T-cell (primary cell): ENCODE data around the gene MDM4. TPM values are rescaled to one million over a fixed set of nuclear protein-coding genes. Genes with fewer than 3 reads are reported as not detected.

Experiments
- ATAC-seq, 4 experiments: fragments of 200-7000 bp in 3 of 4; fragments of 150-1000 bp in 1 of 4; cut with Tn5 transposase; replicated peaks in 1 of 4; 1 replicate in 3 of 4; 2 replicates in 1 of 4; pipeline ENCODE4 v1.10.0; 2021; ENCODE audit warnings: moderate library complexity in 3 of 4, mild to moderate bottlenecking in 2 of 4, moderate number of reproducible peaks in 1 of 4
- CTCF ChIA-PET, 2 donors: fragments of 300-600 bp; sonication (Branson Sonifier 250); formaldehyde crosslinking; loops; one replicate each; lab custom pipeline; 2022; ENCODE audit warnings: antibody characterized with exemption in 2 of 2; lab: Charles Lee
- POLR2A ChIA-PET, 2 donors: fragments of 300-600 bp; sonication (Branson Sonifier 250); formaldehyde crosslinking; loops; one replicate each; lab custom pipeline; 2022; ENCODE audit warnings: antibody characterized with exemption in 2 of 2; lab: Charles Lee
- DNase-seq, 35 experiments: peaks; one replicate each; pipeline versions ENCODE4 v3.0.0 to v3.0.0-alpha.2; 2013 to 2023
- H3K27ac ChIP-seq: one replicate; pipeline ENCODE4 v1.5.1; 2013; ENCODE audit warnings: low read length
- H3K27me3 ChIP-seq, 2 experiments: replicated peaks in 1 of 2; 1 replicate in 1 of 2; 2 replicates in 1 of 2; pipeline versions ENCODE4 v1.6.1 to v1.7.0; 2013; ENCODE audit warnings: low read length in 1 of 2, mixed read lengths in 1 of 2; ENCODE audit not compliant: control insufficient read depth in 2 of 2, insufficient read depth in 2 of 2; ENCODE audit errors: extremely low read depth in 1 of 2
- H3K36me3 ChIP-seq, 2 donors: 1 replicate in 1 of 2; 2 replicates in 1 of 2; pipeline versions ENCODE4 v1.6.1 to v1.7.0; 2013; ENCODE audit warnings: low read length in 1 of 2; ENCODE audit not compliant: control insufficient read depth in 2 of 2, insufficient read depth in 1 of 2; ENCODE audit errors: extremely low read depth in 1 of 2
- H3K4me1 ChIP-seq, 2 experiments: 1 replicate in 1 of 2; 2 replicates in 1 of 2; pipeline versions ENCODE4 v1.6.1 to v1.7.0; 2013; ENCODE audit warnings: low read length in 2 of 2, mixed read lengths in 1 of 2; ENCODE audit not compliant: insufficient read depth in 2 of 2, control insufficient read depth in 1 of 2; ENCODE audit errors: extremely low read depth in 1 of 2
- H3K4me3 ChIP-seq, 2 donors: 1 replicate in 1 of 2; 2 replicates in 1 of 2; pipeline versions ENCODE4 v1.5.1 to v1.7.0; 2013; ENCODE audit warnings: mild to moderate bottlenecking in 2 of 2, low read length in 1 of 2, moderate library complexity in 1 of 2; ENCODE audit not compliant: control insufficient read depth in 1 of 2; ENCODE audit errors: extremely low read depth in 1 of 2
- H3K9me3 ChIP-seq: 2 replicates; pipeline ENCODE4 v1.7.0; 2013
- H3K27ac Mint-ChIP-seq, 2 donors: one replicate each; pipeline ENCODE4 v1.8.0; 2020 to 2021; ENCODE audit warnings: mild to moderate bottlenecking in 2 of 2, mixed read lengths in 2 of 2
- H3K27me3 Mint-ChIP-seq, 2 donors: one replicate each; pipeline ENCODE4 v1.8.0; 2021 to 2022; ENCODE audit warnings: mixed read lengths in 2 of 2
- H3K36me3 Mint-ChIP-seq: one replicate; pipeline ENCODE4 v1.8.0; 2021; ENCODE audit warnings: mixed read lengths
- H3K4me1 Mint-ChIP-seq, 3 donors: one replicate each; pipeline ENCODE4 v1.8.0; 2020 to 2022; ENCODE audit warnings: mixed read lengths in 3 of 3, mild to moderate bottlenecking in 1 of 3
- H3K4me3 Mint-ChIP-seq, 3 donors: one replicate each; pipeline ENCODE4 v1.8.0; 2020 to 2022; ENCODE audit warnings: mild to moderate bottlenecking in 3 of 3, mixed read lengths in 3 of 3, moderate library complexity in 3 of 3
- H3K9me3 Mint-ChIP-seq, 3 donors: one replicate each; pipeline ENCODE4 v1.8.0; 2020 to 2022; ENCODE audit warnings: mixed read lengths in 3 of 3
- WGBS: methylation state at CpG from one replicate; pipeline ENCODE4 v1.1.5; 2013; ENCODE audit warnings: missing lambda C conversion rate; ENCODE audit not compliant: insufficient coverage; 5-methylcytosine and 5-hydroxymethylcytosine counted together
- total RNA-seq, 35 experiments: library from RNA in 6 of 35; stranded (reverse) in 6 of 35; fragments of 120-200 nt in 1 of 35; gene quantifications; one replicate each; pipeline versions ENCODE4 v1.2.1 to v1.2.4 and lab custom pipeline; 2013 to 2026

MDM4 gene
- total RNA-seq, 5 donors from 2014 or later (not counting 1 experiment from before 2014, with no cell fraction given): 168 to 288 (median 183) TPM

GRCh38 chr1:204571631-204572030, 55.4 kb downstream of the MDM4 start:
- no peaks in the 10 kb centered on the region for H3K27me3 ChIP-seq
- H3K9me3 Mint-ChIP-seq: no peaks in the 10 kb centered on the region
- no peaks in the 10 kb centered on the region for H3K9me3 ChIP-seq
- CTCF ChIA-PET: interaction anchor here (0.5 to 0.8 kb wide), 3 partner anchors 123 to 247 kb away, joined by 3 to 5 read pairs (median 3); no protein-coding TSS in a partner anchor
- ATAC-seq: no peak
- no peak overlapping the region for H3K4me3 ChIP-seq
- H3K4me1 Mint-ChIP-seq: peaks cover 0 to 10% (median under 1%) of the 10 kb centered on the region in 3 donors
- H3K27ac ChIP-seq: no peak overlapping the region
- no peak overlapping the region for H3K27ac Mint-ChIP-seq
- H3K36me3 Mint-ChIP-seq: peaks cover 49% of the 10 kb centered on the region
- no peaks in the 10 kb centered on the region for H3K4me1 ChIP-seq
- no peaks in the 10 kb centered on the region for H3K27me3 Mint-ChIP-seq
- H3K4me3 Mint-ChIP-seq: no peak overlapping the region
- DNase-seq: no peak
- POLR2A ChIA-PET: no interaction called here
- H3K36me3 ChIP-seq: peaks cover 4 to 45% of the 10 kb centered on the region in 2 donors
- whole genome bisulfite sequencing: no CpG with 5 or more reads among the region's 4 CpGs

GRCh38 chr1:204572923-204573922, 57.0 kb downstream of the MDM4 start:
- peak overlapping the region; percentile 32 to 55 for H3K27ac Mint-ChIP-seq

GRCh38 chr1:204574016-204574864, 58.0 kb downstream of the MDM4 start:
- Histone ChIP-seq H3K4me3 (no peak overlapping the region), H3K36me3 (peaks cover 7 to 29% of the 10 kb centered on the region in 2 donors), H3K27ac (no peak overlapping the region), H3K27me3 (no peaks in the 10 kb centered on the region), H3K4me1 (peaks cover 0 to 11% of the 10 kb centered on the region in 2 experiments), H3K9me3 (no peaks in the 10 kb centered on the region)
- Mint-ChIP-seq H3K27ac (no peak overlapping the region), H3K4me1 (peaks cover 14 to 19% (median 17%) of the 10 kb centered on the region in 3 donors), H3K36me3 (peaks cover 37% of the 10 kb centered on the region), H3K27me3 (no peaks in the 10 kb centered on the region), H3K9me3 (no peaks in the 10 kb centered on the region), H3K4me3 (no peak overlapping the region)
- DNase-seq (no peak), ATAC-seq (no peak)
- ChIA-PET CTCF (no interaction called here), POLR2A (interaction anchor here (0.6 kb wide), 2 partner anchors 61 to 192 kb away, joined by 6 to 8 read pairs; no protein-coding TSS in a partner anchor)
- WGBS: 100% methylated on average over 4 of the region's 8 CpGs

More at GRCh38 chr1:204572923-204573922, 57.0 kb downstream of the MDM4 start:
- Mint-ChIP-seq H3K4me1 (peaks cover 3 to 14% (median 6%) of the 10 kb centered on the region in 3 donors), H3K9me3 (no peaks in the 10 kb centered on the region), H3K36me3 (peaks cover 43% of the 10 kb centered on the region), H3K4me3 (no peak overlapping the region), H3K27me3 (no peaks in the 10 kb centered on the region)
- ChIA-PET CTCF (no interaction called here), POLR2A (interaction anchor here in 1 of 2 donors (0.6 kb wide), 1 partner anchor 191 kb away, joined by 8 read pairs; no protein-coding TSS in a partner anchor)
- ATAC-seq: no peak
- Histone ChIP-seq H3K4me1 (peaks cover 0 to 3% of the 10 kb centered on the region in 2 experiments), H3K27ac (no peak overlapping the region), H3K9me3 (no peaks in the 10 kb centered on the region), H3K4me3 (no peak overlapping the region), H3K27me3 (no peaks in the 10 kb centered on the region), H3K36me3 (peaks cover 7 to 35% of the 10 kb centered on the region in 2 donors)
- WGBS: 97% methylated on average over 3 of the region's 8 CpGs
- DNase-seq: no peak

- ChIA-PET CTCF (no interaction called here), POLR2A (no interaction called here)
- 100% methylated on average over 1 of the region's 3 CpGs for WGBS
- H3K4me1 Mint-ChIP-seq: peaks cover 17 to 22% (median 18%) of the 10 kb centered on the region in 3 donors
- H3K27ac ChIP-seq: no peak overlapping the region
- H3K9me3 Mint-ChIP-seq: no peaks in the 10 kb centered on the region
- peaks cover 31% of the 10 kb centered on the region for H3K36me3 Mint-ChIP-seq
- DNase-seq: no peak
- peaks cover 7 to 32% of the 10 kb centered on the region in 2 donors for H3K36me3 ChIP-seq
- no peak overlapping the region for H3K4me3 ChIP-seq
- no peaks in the 10 kb centered on the region for H3K9me3 ChIP-seq
- no peak overlapping the region for H3K4me3 Mint-ChIP-seq
- peaks cover 0 to 16% of the 10 kb centered on the region in 2 experiments for H3K4me1 ChIP-seq
- H3K27ac Mint-ChIP-seq: no peak overlapping the region
- H3K27me3 ChIP-seq: no peaks in the 10 kb centered on the region
- no peaks in the 10 kb centered on the region for H3K27me3 Mint-ChIP-seq
- no peak for ATAC-seq
Observed at GRCh38 chr1:204574865-204575163, 58.6 kb downstream of the MDM4 start.

GRCh38 chr1:204575221-204576190, 59.3 kb downstream of the MDM4 start:
- Mint-ChIP-seq H3K4me1 (peaks cover 24 to 28% (median 25%) of the 10 kb centered on the region in 3 donors), H3K27ac (peak overlapping the region in 1 of 2 donors; percentile 74), H3K4me3 (no peak overlapping the region), H3K9me3 (no peaks in the 10 kb centered on the region), H3K27me3 (no peaks in the 10 kb centered on the region), H3K36me3 (peaks cover 27% of the 10 kb centered on the region)
- Histone ChIP-seq H3K27me3 (no peaks in the 10 kb centered on the region), H3K4me3 (no peak overlapping the region), H3K27ac (no peak overlapping the region), H3K36me3 (peaks cover 6 to 28% of the 10 kb centered on the region in 2 donors), H3K9me3 (no peaks in the 10 kb centered on the region), H3K4me1 (peaks cover 0 to 23% of the 10 kb centered on the region in 2 experiments)
- POLR2A ChIA-PET: interaction anchor here in 1 of 2 donors (0.6 kb wide), 1 partner anchor 36 kb away, joined by 3 read pairs; no protein-coding TSS in a partner anchor
- ATAC-seq: no peak
- 93% methylated on average over 5 of the region's 13 CpGs for WGBS
- CTCF ChIA-PET: interaction anchor here in 1 of 2 donors (0.6 kb wide), 1 partner anchor 710 kb away, joined by 4 read pairs; no protein-coding TSS in a partner anchor
- DNase-seq: no peak
